ENCODE results near the gene EIF1. TPM values are rescaled to one million over a fixed set of nuclear protein-coding genes. Genes with fewer than 3 reads are reported as not detected.

EIF1 gene
- total and polyA plus RNA-seq, 2 of the 8 experiments (the other 6 are each of a cell fraction or from before 2014, with no cell fraction given) = 175 to 539 TPM

DNA sequence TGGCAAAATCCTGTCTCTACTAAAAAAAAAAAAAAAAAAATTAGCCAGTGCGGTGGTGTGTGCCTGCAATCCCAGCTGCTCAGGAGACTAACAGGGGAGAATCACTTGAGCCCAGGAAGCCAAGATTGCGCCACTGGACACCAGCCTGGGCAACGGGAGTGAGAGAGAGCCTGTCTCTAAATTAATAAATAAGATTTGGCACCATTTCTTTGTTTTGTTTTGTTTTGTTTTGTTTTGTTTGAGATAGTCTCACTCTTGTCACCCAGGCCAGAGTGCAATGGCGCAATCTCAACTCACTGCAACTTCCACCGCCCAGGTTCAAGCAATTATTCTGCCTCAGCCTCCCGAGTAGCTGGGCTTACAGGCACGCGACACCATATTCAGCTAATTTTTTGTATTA is 14.0 kb downstream of the EIF1 start (continued):
- TF ChIP-seq E2F6 (IDR thresholded peaks at IDR 0.05) = no peak
- no peak for TF ChIP-seq ASH2L (IDR thresholded peaks at IDR 0.05; ENCODE audit: low read length)
- TF ChIP-seq SRF (IDR thresholded peaks at IDR 0.05; ENCODE audit: low read depth, low read length) = no peak
- TF ChIP-seq PHF8 (conservative IDR thresholded peaks at IDR 0.05; ENCODE audit: low read depth, low read length) = no peak
- no peak for TF ChIP-seq JUND (IDR thresholded peaks at IDR 0.05; ENCODE audit: low read length)
- TF ChIP-seq SP2 (IDR thresholded peaks at IDR 0.05; ENCODE audit: low read length) = no peak
- no peak for TF ChIP-seq CREB1 (IDR thresholded peaks at IDR 0.05)
